Astrocyte (in vitro differentiated cells and primary cell): ENCODE results near the gene S1PR3. TPM values are rescaled to one million over a fixed set of nuclear protein-coding genes. Genes with fewer than 3 reads are reported as not detected.

ENCODE experiments used
- DNase-seq: peaks from one replicate; pipeline ENCODE4 v3.0.0-alpha.2; 2010; ENCODE audit warnings: low read depth
- FAIRE-seq: peaks from 2 replicates; lab custom pipeline; 2011; peaks lifted over from hg19 to GRCh38; lab: Jason Lieb, UNC
- H2AFZ ChIP-seq: 2 replicates; pipeline ENCODE4 v1.6.0; 2012; ENCODE audit warnings: low read depth, low read length, inconsistent platforms
- H3K27ac ChIP-seq: 2 replicates; pipeline ENCODE4 v1.5.1; 2011; ENCODE audit warnings: low read depth, low read length, inconsistent platforms
- H3K27me3 ChIP-seq: 2 replicates; pipeline ENCODE4 v1.6.0; 2011; ENCODE audit warnings: low read length, inconsistent platforms; ENCODE audit not compliant: insufficient read depth
- H3K36me3 ChIP-seq: 2 replicates; pipeline ENCODE4 v1.5.1; 2011; ENCODE audit warnings: low read length, inconsistent platforms; ENCODE audit not compliant: insufficient read depth
- H3K4me1 ChIP-seq: 2 replicates; pipeline ENCODE4 v1.5.1; 2011; ENCODE audit warnings: low read length, inconsistent platforms; ENCODE audit not compliant: insufficient read depth
- H3K4me2 ChIP-seq: 2 replicates; pipeline ENCODE4 v1.6.0; 2012; ENCODE audit warnings: low read length, inconsistent platforms
- H3K4me3 ChIP-seq: 2 replicates; pipeline ENCODE4 v1.5.1; 2011; ENCODE audit warnings: low read depth, mild to moderate bottlenecking, low read length, inconsistent platforms; ENCODE audit not compliant: insufficient read depth
- H3K79me2 ChIP-seq: 2 replicates; pipeline ENCODE4 v1.6.0; 2012; ENCODE audit warnings: mild to moderate bottlenecking, low read length, inconsistent platforms; ENCODE audit not compliant: insufficient read depth
- H3K9ac ChIP-seq: 2 replicates; pipeline ENCODE4 v1.6.0; 2012; ENCODE audit warnings: mild to moderate bottlenecking, low read length, inconsistent platforms
- H3K9me3 ChIP-seq: 2 replicates; pipeline ENCODE4 v1.5.1; 2012; ENCODE audit warnings: low read depth, mild to moderate bottlenecking, low read length, inconsistent platforms; ENCODE audit not compliant: insufficient read depth
- H4K20me1 ChIP-seq: 2 replicates; pipeline ENCODE4 v1.6.0; 2012; ENCODE audit warnings: low read length, inconsistent platforms; ENCODE audit not compliant: insufficient read depth
- H3K27ac Mint-ChIP-seq: one replicate; pipeline ENCODE4 v1.8.0; 2021; ENCODE audit warnings: mild to moderate bottlenecking, mixed read lengths; ENCODE audit not compliant: unreplicated experiment
- H3K27me3 Mint-ChIP-seq: one replicate; pipeline ENCODE4 v1.8.0; 2021; ENCODE audit warnings: low read depth, mixed read lengths; ENCODE audit not compliant: unreplicated experiment
- H3K36me3 Mint-ChIP-seq: one replicate; pipeline ENCODE4 v1.8.0; 2021; ENCODE audit warnings: low read depth, mixed read lengths; ENCODE audit not compliant: unreplicated experiment
- H3K4me1 Mint-ChIP-seq: one replicate; pipeline ENCODE4 v1.8.0; 2021; ENCODE audit warnings: low read depth, mixed read lengths; ENCODE audit not compliant: unreplicated experiment
- H3K4me3 Mint-ChIP-seq: one replicate; pipeline ENCODE4 v1.8.0; 2021; ENCODE audit warnings: mild to moderate bottlenecking, moderate library complexity, mixed read lengths; ENCODE audit not compliant: unreplicated experiment
- H3K9me3 Mint-ChIP-seq: one replicate; pipeline ENCODE4 v1.8.0; 2021; ENCODE audit warnings: mild to moderate bottlenecking, mixed read lengths; ENCODE audit not compliant: unreplicated experiment
- EZH2 ChIP-seq: IDR thresholded peaks from 2 replicates; pipeline ENCODE4 v1.6.1; 2012; ENCODE audit warnings: mild to moderate bottlenecking, low read length, inconsistent platforms; ENCODE audit not compliant: insufficient read depth
- total RNA-seq: library from RNA; stranded (reverse); gene quantifications from 2 replicates; pipeline ENCODE4 v1.2.1, GENCODE V29; 2021
- TF ChIP-seq, protein P1 (sequence below): IDR thresholded peaks from 2 replicates; pipeline ENCODE4 v1.5.1; 2011; ENCODE audit warnings: low read depth, mild to moderate bottlenecking, inconsistent platforms, low read length, moderate library complexity; ENCODE audit not compliant: insufficient read depth

Gene S1PR3
- total RNA-seq, 1 donor from 2014 or later: 24.6 TPM

DNA sequence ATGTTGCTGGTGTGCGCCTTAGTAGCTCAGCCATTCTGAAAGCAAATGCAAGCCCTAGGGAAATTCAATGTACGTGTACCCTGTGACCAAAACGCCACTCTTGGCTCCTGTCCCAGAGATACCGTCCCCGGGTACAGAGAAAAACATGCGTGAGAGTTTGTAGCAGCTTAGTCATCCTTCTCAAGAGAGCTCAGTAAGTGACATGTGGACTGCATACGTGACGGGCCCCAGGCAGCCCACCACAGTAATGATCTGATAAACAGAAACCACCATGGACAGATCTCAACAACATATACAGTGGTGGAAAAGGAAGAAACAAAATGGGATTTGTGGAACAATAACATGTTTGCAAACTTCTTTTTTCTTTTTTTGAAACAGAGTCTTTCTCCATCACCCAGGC lies 45.1 kb downstream of the S1PR3 start:
- no peak overlapping the region for H3K27ac ChIP-seq
- Mint-ChIP-seq H3K27ac (no peak overlapping the region), H3K4me1 (no peaks in the 10 kb centered on the region), H3K9me3 (peaks cover 1% of the 10 kb centered on the region), H3K27me3 (no peaks in the 10 kb centered on the region), H3K36me3 (peaks cover 4% of the 10 kb centered on the region), H3K4me3 (no peak overlapping the region)
- no peak for FAIRE-seq
- peaks cover 19% of the 10 kb centered on the region for H3K4me1 ChIP-seq
- H3K79me2 ChIP-seq: peaks cover 12% of the 10 kb centered on the region
- H3K9me3 ChIP-seq: no peaks in the 10 kb centered on the region
- H3K27me3 ChIP-seq: no peaks in the 10 kb centered on the region
- H3K4me2 ChIP-seq: no peak overlapping the region
- peaks cover 12% of the 10 kb centered on the region for H3K36me3 ChIP-seq
- TF ChIP-seq, protein P1, sequence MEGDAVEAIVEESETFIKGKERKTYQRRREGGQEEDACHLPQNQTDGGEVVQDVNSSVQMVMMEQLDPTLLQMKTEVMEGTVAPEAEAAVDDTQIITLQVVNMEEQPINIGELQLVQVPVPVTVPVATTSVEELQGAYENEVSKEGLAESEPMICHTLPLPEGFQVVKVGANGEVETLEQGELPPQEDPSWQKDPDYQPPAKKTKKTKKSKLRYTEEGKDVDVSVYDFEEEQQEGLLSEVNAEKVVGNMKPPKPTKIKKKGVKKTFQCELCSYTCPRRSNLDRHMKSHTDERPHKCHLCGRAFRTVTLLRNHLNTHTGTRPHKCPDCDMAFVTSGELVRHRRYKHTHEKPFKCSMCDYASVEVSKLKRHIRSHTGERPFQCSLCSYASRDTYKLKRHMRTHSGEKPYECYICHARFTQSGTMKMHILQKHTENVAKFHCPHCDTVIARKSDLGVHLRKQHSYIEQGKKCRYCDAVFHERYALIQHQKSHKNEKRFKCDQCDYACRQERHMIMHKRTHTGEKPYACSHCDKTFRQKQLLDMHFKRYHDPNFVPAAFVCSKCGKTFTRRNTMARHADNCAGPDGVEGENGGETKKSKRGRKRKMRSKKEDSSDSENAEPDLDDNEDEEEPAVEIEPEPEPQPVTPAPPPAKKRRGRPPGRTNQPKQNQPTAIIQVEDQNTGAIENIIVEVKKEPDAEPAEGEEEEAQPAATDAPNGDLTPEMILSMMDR: no peak
- TF ChIP-seq EZH2: no peak
- peaks cover 5% of the 10 kb centered on the region for H4K20me1 ChIP-seq
- H3K4me3 ChIP-seq: no peak overlapping the region
- no peak overlapping the region for H3K9ac ChIP-seq
- DNase-seq: no peak
- no peak overlapping the region for H2AFZ ChIP-seq

DNA sequence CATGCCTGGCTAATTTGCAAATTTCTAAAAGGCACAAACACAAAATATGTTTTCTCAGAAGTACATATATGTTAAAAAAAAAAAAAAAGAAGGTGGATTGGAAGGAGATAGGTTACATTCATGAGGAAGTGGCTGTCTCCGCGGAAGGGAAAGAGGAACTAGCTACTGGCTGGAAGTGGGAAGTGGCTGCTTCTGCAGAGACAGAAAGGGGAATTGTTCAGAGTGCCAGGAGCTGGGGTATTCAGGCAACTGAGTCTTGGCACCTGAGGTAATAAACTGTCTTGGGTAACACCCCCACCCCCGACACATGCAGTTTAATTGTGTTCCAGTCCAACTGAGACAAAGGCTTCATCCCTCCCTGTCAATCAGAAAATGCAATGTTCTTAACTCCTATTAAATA lies 45.6 kb downstream of the S1PR3 start:
- H3K79me2 ChIP-seq: peaks cover 12% of the 10 kb centered on the region
- FAIRE-seq: no peak
- Mint-ChIP-seq H3K27ac (no peak overlapping the region), H3K27me3 (no peaks in the 10 kb centered on the region), H3K4me3 (no peak overlapping the region), H3K9me3 (no peaks in the 10 kb centered on the region), H3K36me3 (peaks cover 3% of the 10 kb centered on the region), H3K4me1 (no peaks in the 10 kb centered on the region)
- H3K4me1 ChIP-seq: peaks cover 19% of the 10 kb centered on the region
- peaks cover 14% of the 10 kb centered on the region for H3K36me3 ChIP-seq
- TF ChIP-seq, protein P1: no peak
- TF ChIP-seq EZH2: no peak
- no peaks in the 10 kb centered on the region for H3K9me3 ChIP-seq
- no peak overlapping the region for H3K4me3 ChIP-seq
- H3K27me3 ChIP-seq: no peaks in the 10 kb centered on the region
- no peak overlapping the region for H3K4me2 ChIP-seq
- H3K9ac ChIP-seq: no peak overlapping the region
- no peak for DNase-seq
- H4K20me1 ChIP-seq: peaks cover 5% of the 10 kb centered on the region
- H3K27ac ChIP-seq: no peak overlapping the region
- H2AFZ ChIP-seq: no peak overlapping the region

DNA sequence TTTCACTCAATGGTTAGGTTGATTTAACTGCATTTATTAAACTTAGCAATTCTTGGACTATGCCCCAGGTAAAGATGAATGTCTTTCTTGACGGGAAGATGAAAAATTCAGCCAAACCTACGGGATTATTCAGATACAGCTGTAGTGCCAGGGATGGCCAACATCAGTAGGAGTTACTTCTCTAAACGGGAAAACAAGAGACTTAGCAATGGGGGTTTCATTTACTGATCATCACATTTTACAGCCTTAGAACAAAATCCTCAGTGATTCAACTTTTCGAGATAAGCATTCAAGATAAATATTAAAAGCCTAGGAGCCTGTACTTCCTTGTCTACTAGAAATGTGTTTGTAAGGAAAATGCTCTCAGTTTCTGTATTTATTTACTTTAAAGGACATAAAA lies 46.1 kb downstream of the S1PR3 start:
- no peak overlapping the region for H3K9ac ChIP-seq
- Mint-ChIP-seq H3K4me3 (no peak overlapping the region), H3K4me1 (no peaks in the 10 kb centered on the region), H3K9me3 (no peaks in the 10 kb centered on the region), H3K27ac (no peak overlapping the region), H3K36me3 (peaks cover 3% of the 10 kb centered on the region), H3K27me3 (no peaks in the 10 kb centered on the region)
- TF ChIP-seq EZH2: no peak
- TF ChIP-seq, protein P1: no peak
- H2AFZ ChIP-seq: no peak overlapping the region
- H3K9me3 ChIP-seq: no peaks in the 10 kb centered on the region
- FAIRE-seq (no peak), DNase-seq (peak; percentile 29)
- H4K20me1 ChIP-seq: peaks cover 5% of the 10 kb centered on the region
- no peak overlapping the region for H3K4me3 ChIP-seq
- peaks cover 13% of the 10 kb centered on the region for H3K36me3 ChIP-seq
- H3K27me3 ChIP-seq: no peaks in the 10 kb centered on the region
- peaks cover 19% of the 10 kb centered on the region for H3K4me1 ChIP-seq
- no peak overlapping the region for H3K4me2 ChIP-seq
- no peak overlapping the region for H3K27ac ChIP-seq
- H3K79me2 ChIP-seq: peaks cover 12% of the 10 kb centered on the region
